AG09309 (cell line): ENCODE data around the gene COQ4.
"Not testable (repeated sequence)": the region's sequence is repeated elsewhere in the genome, so short reads cannot be mapped to it uniquely, and the experiment has no call there.

Experiments used
- DNase-seq: peaks from one replicate; pipeline ENCODE4 v3.0.0-alpha.2; 2010; ENCODE audit warnings: low read depth
- H3K4me3 ChIP-seq: 2 replicates; pipeline ENCODE4 v1.5.1; 2011; ENCODE audit warnings: mild to moderate bottlenecking, low read depth, low read length, moderate library complexity; ENCODE audit not compliant: control insufficient read depth
- CTCF ChIP-seq: IDR thresholded peaks from 2 replicates; pipeline ENCODE4 v1.5.1; 2011; ENCODE audit warnings: mild to moderate bottlenecking, low read depth, low read length, inconsistent platforms; ENCODE audit not compliant: insufficient read depth, control insufficient read depth; ENCODE audit errors: missing control alignments

COQ4 gene

DNA sequence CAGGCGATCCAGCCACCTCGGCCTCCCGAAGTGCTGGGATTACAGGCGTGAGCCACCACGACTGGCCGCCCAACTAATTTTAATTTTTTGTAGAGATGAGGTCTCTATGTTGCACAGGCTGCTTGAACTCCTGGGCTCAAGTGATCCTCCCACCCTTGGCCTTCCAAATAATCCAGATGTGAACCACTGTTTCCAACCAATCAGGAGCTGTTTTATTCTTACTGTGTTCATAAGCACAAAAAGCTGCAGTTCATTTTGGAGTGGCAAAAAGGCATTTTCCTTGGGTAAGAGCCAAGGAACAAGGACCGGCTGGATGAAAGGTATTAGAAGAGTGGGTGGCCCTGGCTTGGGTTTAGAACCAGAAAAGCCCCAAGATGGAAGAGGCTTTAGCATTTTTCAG lies 12.5 kb downstream of the COQ4 start:
- no peak overlapping the region for H3K4me3 ChIP-seq
- DNase-seq: no peak
- no peak for TF ChIP-seq CTCF

DNA sequence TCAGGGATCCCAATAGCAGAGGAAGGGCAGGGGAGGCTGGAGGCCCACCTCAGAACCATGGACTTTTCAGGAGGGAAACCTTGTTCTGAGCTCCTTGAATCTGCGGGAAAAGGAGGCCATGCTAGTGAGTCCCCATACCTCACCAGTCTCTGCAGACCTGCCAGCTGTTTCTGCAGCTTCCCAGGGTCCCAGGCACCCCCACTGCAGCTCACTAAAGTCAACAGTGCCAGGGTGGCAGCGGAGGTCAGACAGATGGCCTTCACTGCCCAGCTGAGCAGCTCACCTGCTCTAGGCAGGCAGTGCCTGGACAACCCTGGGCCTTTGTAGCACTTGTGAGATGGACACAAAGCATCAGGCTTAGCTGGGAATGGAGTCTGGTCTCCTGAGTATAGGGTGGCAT lies 13.3 kb downstream of the COQ4 start:
- H3K4me3 ChIP-seq: no peak overlapping the region
- no peak for TF ChIP-seq CTCF
- no peak for DNase-seq

- no peak for DNase-seq
- TF ChIP-seq CTCF: no peak
These were observed 15.3 kb downstream of the COQ4 start for GRCh38 chr9:128337936-128338335.

GRCh38 chr9:128338852-128339614 lies 16.4 kb downstream of the COQ4 start:
- H3K4me3 ChIP-seq, DNase-seq: not testable (repeated sequence)

More at GRCh38 chr9:128337936-128338335, 15.3 kb downstream of the COQ4 start:
- no peak overlapping the region for H3K4me3 ChIP-seq

DNA sequence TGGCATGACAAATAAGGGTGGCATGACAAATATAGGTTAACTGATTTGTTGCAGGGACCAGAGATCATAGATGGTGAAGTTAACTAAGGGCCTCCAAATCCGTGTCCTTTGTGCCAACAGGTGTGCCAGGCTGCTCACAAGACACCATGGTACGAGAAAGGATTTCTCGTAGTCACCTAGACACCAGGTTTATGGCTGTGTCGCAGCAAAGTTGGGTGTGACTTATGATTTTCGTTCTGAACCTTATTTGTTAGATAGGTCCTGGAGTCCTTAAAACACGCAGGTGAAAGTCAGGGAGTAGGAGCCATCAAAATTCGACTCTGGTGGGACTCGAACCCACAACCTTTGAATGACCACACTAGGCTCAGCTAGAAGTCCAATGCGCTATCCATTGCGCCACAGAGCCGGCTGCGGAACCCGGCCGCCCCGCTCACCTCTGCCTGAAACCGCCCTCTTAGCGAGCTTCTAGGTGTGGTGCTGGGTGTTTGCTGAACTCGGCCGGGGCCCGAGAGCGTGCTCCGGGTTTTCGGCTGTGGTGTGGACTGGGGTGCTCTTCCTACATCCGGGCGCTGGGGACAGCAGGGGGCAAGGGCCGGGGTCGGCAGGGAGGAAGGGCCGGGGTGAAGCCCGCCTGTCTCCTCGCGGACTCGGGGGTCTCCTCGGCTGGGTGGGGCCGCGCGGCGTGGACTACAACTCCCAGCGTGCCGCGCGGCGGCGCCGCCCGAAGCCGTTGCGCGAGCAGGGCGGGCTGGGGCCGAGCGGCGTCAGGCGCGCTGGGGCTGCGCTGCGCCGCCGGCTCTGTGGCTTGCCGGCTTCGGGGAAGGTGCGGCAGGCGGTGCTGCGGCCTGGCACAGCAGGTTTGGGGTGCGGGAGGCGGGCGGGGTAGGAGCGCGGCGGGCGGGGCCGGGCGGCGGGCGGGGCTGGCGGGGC lies 17.4 kb downstream of the COQ4 start, which contains the start of gene SLC27A4:
Gene SLC27A4 (plus strand): TSS at position 767 of the 930 bp plus-strand sequence. CDS start 2,606 bp downstream, outside the sequence.
- DNase-seq: no peak
- peak within 1 kb of the TSS; percentile 72 for H3K4me3 ChIP-seq
- TF ChIP-seq CTCF: no peak

- TF ChIP-seq CTCF: no peak
- H3K4me3 ChIP-seq: peak overlapping the region; percentile 72
- DNase-seq: no peak
These were observed 18.2 kb downstream of the COQ4 start for GRCh38 chr9:128340691-128341434.
